A549 (cell line): Measurements from ENCODE around the gene UTS2R.

ENCODE experiments used
- HDAC2 ChIP-seq: fragments of 200-600 bp; sonication (generic); IDR thresholded peaks from 2 replicates; pipeline ENCODE4 v1.6.1; 2016
- JUN ChIP-seq, 2 experiments: fragments of >200 bp; sonication (Bioruptor Twin); formaldehyde crosslinking; IDR thresholded peaks; 2 replicates in 1 of 2; 3 replicates in 1 of 2; pipeline ENCODE4 v1.6.1; 2016 to 2017
- KDM5A ChIP-seq: fragments of 200-600 bp; sonication (generic); IDR thresholded peaks from 2 replicates; pipeline ENCODE4 v1.6.1; 2016; ENCODE audit warnings: antibody characterized with exemption, mild to moderate bottlenecking
- NFE2L2 ChIP-seq: fragments of 150-350 bp; conservative IDR thresholded peaks from 2 replicates; pipeline ENCODE4 v1.6.1; 2014; ENCODE audit warnings: low read length
- RARB ChIP-seq: fragments of 250-450 bp; sonication (Bioruptor Pico); IDR thresholded peaks from 2 replicates; pipeline ENCODE4 v1.8.0; 2021; ENCODE audit warnings: mild to moderate bottlenecking, moderate library complexity
- ZFP36 ChIP-seq: fragments of 450-650 bp; IDR thresholded peaks from 2 replicates; pipeline ENCODE4 v1.6.1; 2014; ENCODE audit warnings: borderline replicate concordance; ENCODE audit not compliant: partially characterized antibody
- TF ChIP-seq, protein P1 (sequence below): fragments of >200 bp; sonication (Bioruptor Twin); formaldehyde crosslinking; IDR thresholded peaks from 3 replicates; pipeline ENCODE4 v1.5.1; 2016
- TF ChIP-seq, protein P2 (sequence below): fragments of 200-600 bp; sonication (generic); IDR thresholded peaks from 2 replicates; pipeline ENCODE4 v1.6.1; 2016; ENCODE audit warnings: antibody characterized with exemption, mild to moderate bottlenecking, moderate library complexity
- TF ChIP-seq, protein P3 (sequence below): fragments of 150-350 bp; IDR thresholded peaks from 2 replicates; pipeline ENCODE4 v1.6.1; 2014; ENCODE audit warnings: low read depth, mild to moderate bottlenecking, low read length
- TF ChIP-seq, protein P4 (sequence below): IDR thresholded peaks from 2 replicates; pipeline ENCODE4 v1.6.1; 2012

- TF ChIP-seq ZFP36 (no peak), JUN (IDR thresholded peaks at IDR 0.05) (no peak), HDAC2 (no peak), NFE2L2 (no peak), KDM5A (no peak), RARB (CRISPR knock-in tag) (no peak)
- TF ChIP-seq, protein P1, sequence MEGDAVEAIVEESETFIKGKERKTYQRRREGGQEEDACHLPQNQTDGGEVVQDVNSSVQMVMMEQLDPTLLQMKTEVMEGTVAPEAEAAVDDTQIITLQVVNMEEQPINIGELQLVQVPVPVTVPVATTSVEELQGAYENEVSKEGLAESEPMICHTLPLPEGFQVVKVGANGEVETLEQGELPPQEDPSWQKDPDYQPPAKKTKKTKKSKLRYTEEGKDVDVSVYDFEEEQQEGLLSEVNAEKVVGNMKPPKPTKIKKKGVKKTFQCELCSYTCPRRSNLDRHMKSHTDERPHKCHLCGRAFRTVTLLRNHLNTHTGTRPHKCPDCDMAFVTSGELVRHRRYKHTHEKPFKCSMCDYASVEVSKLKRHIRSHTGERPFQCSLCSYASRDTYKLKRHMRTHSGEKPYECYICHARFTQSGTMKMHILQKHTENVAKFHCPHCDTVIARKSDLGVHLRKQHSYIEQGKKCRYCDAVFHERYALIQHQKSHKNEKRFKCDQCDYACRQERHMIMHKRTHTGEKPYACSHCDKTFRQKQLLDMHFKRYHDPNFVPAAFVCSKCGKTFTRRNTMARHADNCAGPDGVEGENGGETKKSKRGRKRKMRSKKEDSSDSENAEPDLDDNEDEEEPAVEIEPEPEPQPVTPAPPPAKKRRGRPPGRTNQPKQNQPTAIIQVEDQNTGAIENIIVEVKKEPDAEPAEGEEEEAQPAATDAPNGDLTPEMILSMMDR = no peak
- TF ChIP-seq, protein P2, sequence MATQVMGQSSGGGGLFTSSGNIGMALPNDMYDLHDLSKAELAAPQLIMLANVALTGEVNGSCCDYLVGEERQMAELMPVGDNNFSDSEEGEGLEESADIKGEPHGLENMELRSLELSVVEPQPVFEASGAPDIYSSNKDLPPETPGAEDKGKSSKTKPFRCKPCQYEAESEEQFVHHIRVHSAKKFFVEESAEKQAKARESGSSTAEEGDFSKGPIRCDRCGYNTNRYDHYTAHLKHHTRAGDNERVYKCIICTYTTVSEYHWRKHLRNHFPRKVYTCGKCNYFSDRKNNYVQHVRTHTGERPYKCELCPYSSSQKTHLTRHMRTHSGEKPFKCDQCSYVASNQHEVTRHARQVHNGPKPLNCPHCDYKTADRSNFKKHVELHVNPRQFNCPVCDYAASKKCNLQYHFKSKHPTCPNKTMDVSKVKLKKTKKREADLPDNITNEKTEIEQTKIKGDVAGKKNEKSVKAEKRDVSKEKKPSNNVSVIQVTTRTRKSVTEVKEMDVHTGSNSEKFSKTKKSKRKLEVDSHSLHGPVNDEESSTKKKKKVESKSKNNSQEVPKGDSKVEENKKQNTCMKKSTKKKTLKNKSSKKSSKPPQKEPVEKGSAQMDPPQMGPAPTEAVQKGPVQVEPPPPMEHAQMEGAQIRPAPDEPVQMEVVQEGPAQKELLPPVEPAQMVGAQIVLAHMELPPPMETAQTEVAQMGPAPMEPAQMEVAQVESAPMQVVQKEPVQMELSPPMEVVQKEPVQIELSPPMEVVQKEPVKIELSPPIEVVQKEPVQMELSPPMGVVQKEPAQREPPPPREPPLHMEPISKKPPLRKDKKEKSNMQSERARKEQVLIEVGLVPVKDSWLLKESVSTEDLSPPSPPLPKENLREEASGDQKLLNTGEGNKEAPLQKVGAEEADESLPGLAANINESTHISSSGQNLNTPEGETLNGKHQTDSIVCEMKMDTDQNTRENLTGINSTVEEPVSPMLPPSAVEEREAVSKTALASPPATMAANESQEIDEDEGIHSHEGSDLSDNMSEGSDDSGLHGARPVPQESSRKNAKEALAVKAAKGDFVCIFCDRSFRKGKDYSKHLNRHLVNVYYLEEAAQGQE = no peak
- TF ChIP-seq, protein P3, sequence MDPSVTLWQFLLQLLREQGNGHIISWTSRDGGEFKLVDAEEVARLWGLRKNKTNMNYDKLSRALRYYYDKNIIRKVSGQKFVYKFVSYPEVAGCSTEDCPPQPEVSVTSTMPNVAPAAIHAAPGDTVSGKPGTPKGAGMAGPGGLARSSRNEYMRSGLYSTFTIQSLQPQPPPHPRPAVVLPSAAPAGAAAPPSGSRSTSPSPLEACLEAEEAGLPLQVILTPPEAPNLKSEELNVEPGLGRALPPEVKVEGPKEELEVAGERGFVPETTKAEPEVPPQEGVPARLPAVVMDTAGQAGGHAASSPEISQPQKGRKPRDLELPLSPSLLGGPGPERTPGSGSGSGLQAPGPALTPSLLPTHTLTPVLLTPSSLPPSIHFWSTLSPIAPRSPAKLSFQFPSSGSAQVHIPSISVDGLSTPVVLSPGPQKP = no peak
- TF ChIP-seq, protein P4, sequence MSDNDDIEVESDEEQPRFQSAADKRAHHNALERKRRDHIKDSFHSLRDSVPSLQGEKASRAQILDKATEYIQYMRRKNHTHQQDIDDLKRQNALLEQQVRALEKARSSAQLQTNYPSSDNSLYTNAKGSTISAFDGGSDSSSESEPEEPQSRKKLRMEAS = no peak
Measured at GRCh38 chr17:82384051-82384729, 12.6 kb downstream of the UTS2R start.
